DMS53 (cell line): ENCODE data around the gene PIP4K2B.

Experiments used
- DNase-seq: peaks from one replicate; lab custom pipeline; 2025; lab: John Stamatoyannopoulos, UW

PIP4K2B gene

DNA sequence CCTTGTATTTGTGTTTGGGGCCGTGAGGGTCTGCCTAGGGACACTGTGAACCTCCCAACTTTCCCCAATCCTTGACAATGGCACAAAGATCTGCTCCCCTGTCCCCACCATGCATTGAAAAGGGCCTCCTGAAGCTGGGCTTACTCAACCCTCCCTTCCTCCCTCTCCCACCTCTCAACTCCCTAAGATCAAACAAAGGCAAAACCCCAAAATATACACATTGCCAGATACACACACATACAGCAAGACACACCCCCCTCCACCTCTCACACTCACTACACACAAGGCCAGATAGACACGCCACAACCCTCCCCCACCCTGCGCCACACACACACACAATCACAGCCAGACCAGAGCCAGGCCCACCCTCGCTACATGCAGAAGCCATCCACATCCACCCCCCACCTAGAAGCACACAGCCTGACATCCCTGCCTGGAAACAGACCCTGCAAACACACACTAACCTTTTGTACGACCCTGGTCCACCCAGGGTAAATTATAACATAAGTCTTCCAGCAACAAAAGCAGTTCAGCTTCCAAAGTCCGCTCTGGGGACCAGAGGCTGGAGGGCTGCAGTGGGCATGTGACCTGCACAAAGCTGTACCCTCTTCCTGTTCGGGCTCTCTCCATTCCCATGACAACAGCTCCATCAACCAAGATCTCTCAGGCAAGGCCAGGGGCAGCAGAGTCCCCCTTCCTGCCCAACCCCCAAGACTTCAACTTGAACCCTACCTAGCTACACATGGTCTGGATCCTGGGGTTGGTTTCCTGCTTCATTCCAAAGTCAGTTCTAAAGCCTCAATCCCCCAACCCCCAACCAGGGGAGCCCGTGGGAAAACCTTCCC, 53.1 kb downstream of the PIP4K2B start:
- peak; percentile 29 for DNase-seq

GRCh38 chr17:38745545-38745944, 53.8 kb downstream of the PIP4K2B start:
- peak; percentile 58 for DNase-seq

DNA sequence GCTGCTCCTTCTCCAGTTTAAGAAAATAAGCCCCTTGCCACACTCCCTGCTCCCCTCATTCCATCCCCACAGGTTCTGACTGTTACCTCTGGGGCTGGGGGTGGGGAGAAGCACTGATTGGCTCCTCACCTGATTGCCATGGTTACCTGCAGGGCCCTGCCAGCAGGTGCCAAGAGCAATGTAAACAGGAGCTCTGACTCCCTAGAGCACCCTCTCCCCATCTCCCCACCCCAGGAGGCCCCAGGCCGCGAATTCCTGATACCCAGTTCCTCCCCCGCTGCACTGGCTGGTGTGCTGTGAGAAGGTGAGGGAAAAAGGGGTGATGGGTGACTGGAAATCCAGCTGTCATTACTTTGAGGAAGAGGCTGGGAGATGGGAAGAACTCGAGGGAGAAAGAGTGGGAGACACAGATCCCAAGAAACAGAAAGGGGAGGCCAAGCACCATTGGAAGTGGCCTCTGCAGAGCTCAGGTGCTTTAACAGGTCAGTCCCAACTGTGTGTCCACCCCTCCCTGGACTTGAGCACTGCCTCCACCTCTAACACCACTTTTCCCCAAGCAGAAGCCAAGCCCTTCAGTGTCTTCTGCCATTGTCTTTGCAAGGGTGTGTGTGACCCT, 55.7 kb downstream of the PIP4K2B start:
- peak; percentile 91 for DNase-seq

DNA sequence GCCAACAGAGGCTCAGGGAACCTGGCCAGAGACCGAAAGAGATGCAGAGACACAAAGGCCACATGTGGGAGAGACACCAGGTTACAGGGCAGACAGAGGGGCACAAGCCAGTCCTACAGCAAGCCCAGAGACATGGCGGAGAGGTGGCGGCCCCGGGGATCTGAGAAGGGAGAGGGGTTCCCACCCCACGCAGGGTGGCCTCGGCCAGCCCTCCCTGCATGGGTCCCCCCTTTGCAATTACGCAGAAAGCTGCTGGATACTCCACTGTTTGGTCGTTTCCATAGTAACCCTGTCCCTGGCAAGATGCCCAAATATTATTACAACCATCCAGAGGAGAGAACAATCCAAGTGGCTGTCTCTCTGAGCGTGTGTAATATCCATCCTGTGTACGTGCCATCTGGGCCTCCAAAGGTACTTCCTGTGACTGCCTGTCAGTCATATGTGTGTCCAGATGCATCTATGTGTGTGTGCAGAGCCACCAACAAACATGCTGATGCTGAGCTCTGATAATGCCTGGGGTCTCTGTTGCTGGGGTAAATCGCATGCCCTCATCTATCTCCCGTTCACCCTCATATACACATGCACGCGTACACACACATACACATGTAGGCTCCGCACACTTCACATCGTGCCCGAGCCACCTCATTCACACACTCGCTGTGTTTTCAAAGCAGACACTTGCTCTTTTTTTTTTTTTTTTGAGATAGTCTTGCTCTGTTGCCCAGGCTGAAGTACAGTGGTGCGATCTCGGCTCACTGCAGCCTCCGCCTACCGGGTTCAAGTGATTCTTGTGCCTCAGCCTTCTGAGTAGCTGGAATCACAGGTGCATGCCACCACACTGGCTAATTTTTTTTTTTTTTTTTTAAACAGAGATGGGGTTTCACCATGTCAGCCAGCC, 56.7 kb downstream of the PIP4K2B start:
- DNase-seq, result peak; percentile 88

DNA sequence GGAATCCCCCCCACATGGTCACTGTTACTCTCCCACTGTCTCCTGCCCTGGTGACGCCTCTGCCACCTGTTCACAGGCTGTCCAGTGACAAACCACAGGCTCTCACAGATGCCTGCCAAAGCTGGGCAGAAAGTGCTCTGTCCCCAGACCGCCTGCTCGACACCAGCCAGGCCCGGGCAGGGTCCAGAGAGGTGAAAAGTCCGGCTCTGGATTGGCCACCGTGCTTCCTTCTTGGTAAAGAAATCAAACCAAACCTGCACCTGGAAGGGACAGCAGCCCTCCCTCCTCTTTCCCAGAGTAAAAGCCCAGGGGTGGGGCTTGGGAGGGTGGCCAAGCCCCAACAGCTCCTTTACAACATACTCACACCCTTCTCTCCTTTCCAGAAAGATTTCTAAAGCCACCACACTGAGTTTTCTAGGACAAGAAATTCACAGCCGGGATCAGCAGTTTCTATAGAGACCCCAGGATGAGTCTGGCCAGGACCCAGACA, 57.4 kb downstream of the PIP4K2B start:
- no peak for DNase-seq

GRCh38 chr17:38741461-38741860, 57.9 kb downstream of the PIP4K2B start:
- no peak for DNase-seq

DNA sequence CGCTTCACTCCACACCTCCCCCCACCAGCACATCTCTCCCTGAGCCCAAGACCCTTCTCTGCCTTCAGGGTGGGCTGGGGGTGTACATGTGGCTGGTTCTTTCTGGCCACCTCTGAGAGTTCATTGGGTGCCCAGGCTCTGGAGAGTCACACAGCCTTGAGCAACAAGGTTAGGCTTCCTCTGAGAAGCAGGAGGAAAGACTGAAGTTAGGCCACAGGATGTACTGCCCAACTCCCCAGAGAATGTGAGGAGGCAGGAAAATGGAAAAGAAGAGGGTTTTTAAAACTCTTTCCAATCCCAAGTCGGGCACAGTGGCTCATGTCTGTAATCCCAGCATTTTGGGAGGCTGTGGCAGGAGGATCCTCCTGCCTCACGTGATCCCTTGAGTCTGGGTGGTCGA, 58.5 kb downstream of the PIP4K2B start:
- DNase-seq, result no peak

DNA sequence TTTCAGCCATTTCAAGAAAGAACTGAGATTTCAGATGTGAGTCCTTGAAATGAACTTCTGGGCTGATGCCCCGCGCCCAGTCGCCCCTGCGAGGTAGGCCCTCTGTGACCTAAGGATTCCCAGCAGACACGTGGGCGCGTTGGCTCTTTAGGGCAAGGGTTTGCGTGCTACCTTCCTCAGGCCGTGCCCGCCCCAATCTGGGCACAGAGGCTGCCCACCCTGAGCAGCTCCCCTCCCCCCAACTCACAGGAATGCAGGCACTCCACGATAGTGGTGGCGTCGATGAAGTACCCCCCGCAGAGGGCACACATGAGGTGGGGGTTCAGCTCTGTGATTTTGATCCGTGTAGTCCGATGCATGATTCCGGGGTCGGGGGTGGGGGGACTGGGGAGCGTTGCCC, 59.3 kb downstream of the PIP4K2B start:
- no peak for DNase-seq

DNA sequence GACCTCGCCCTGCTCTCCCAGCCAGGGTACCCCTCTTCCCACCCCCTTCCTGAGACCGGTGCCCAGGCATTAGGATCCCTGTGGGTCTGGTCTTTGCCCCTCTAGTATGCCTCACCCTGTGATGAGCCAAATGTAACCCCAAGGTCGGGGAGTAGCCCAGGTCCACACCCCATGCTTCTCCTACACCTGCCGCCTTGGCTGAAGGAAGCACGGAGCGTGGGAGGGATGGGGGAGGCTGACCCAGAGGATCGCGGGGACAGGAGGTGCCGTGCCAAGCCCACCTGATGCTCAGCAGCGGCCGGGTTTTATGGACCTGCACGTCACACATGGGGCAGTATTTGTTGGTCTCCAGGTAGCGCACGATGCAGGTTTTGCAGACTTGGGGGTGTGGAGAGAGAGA, 60.1 kb downstream of the PIP4K2B start:
- DNase-seq, result no peak

- no peak for DNase-seq
These were observed 60.7 kb downstream of the PIP4K2B start for GRCh38 chr17:38738686-38739085.

GRCh38 chr17:38738007-38738662, 61.2 kb downstream of the PIP4K2B start:
- DNase-seq, result no peak

GRCh38 chr17:38735161-38735997, 64.0 kb downstream of the PIP4K2B start:
- no peak for DNase-seq

DNA sequence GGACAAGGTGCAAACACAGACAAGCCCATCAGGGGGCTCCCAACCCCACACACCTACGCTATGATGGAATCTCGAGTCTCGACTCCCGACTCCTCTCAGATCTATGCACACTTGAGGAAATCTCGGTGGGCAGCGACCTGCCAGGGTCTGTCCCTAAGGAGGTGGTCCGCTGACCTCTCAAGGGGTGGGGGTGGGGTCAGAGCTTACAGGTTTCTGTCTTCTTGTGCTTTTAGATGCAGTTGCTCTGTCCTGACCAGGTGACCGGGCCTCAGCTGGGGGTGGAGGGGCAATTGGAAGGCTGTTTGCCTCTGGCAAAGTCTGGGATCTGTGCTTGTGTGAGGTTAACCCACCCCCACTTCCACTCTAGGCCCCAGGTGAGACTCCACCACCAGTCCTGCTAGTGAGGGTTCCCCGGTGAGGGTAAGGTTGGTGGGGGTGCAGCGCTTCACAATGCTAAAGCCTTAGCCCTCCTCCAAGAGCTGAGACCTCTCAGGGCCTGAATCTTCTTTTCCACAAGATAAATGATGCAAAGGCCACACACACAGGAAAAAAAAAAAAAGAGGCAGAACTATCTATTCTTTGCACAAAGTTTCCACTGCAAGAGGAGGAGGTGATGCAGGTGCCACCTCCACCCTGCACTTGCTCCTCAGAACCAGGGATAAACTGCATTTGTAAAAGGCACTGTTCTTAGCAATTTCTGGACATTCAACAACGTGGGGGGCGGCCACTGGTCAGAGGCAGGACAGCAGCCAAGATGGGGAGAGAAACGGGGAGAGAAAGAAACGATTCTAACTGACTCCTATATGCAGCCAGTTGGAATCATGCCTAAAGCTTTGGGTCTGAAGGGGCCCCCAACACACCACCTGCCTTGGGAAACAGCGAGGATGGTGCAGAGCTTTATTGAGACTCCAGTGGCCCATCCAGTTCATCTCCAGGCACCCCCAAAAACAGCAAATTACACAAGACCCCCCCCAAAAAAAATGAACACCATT, 65.1 kb downstream of the PIP4K2B start:
- DNase-seq, result no peak

DNA sequence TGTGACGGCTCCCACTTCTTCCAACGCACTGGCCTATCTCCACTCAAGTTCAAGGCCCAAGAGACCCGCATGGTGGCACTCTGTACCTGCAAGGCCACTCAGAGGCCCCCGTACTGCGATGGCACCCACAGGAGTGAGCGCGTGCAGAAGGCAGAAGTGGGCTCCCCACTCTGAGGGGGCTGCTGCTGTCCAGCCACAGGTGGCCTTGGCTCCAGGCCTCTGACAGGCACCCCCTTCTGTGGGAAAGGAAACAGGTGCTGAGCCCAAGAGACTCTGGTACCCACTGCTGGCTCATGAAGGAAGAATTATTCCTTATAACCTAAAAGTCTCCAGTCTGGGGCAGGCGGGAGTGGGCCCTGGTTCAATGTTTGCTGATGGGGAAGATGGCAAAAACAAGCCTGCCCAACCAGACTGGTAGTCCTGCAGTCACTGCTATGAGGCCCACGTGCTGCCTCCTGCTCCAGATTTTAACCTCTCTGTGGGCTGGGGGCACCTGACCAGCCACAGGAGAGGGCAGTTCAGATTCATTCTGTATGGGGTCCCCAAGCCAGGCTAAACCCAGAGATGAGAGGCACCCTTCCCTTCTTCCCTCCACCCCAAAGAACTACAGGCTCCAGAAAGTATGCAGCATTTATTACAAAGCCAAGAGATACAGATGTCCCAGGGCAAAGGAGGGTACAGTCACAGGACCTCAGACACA, 65.9 kb downstream of the PIP4K2B start:
- no peak for DNase-seq

DNA sequence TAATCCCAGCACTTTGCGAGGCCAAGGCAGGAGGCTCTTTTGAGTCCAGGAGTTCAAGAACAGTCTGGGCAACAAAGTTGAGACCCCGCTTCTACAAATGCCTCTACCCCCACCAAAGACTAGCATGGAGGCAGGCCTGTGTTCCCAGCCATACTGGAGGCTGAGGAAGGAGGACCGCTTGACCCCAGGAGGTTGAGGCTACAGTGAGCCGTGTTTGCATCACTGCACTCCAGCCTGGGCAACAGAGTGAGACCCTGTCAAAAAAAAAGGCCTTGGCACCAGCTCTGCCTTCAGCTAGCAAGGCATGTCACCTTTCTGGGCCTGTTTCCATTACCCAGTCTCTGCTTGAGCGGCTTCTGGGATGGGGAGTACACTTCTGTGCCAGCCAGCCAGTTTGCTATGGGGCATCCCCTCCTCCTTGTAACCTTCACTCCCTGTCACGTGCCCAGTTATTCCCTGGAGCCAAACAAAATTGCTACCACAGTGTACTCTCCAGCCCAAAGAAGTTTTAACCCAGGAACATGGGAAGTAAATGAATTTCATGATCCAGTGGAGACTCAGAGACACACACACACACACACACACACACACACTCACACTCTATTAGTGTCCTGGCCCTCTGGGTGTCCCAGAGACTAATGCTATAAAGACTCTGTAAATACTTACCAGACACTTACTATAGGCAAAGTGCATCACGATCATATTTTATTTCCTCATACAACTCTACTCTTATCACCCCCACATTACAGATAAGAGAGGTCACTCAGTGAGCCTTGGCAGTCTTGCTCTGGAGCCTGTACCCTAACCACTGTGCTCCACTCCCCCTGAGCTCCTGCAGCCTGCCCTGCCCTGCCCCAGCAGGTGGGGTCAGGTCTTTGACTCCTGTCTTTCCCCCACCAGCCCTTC, 66.7 kb downstream of the PIP4K2B start:
- DNase-seq, result no peak

DNA sequence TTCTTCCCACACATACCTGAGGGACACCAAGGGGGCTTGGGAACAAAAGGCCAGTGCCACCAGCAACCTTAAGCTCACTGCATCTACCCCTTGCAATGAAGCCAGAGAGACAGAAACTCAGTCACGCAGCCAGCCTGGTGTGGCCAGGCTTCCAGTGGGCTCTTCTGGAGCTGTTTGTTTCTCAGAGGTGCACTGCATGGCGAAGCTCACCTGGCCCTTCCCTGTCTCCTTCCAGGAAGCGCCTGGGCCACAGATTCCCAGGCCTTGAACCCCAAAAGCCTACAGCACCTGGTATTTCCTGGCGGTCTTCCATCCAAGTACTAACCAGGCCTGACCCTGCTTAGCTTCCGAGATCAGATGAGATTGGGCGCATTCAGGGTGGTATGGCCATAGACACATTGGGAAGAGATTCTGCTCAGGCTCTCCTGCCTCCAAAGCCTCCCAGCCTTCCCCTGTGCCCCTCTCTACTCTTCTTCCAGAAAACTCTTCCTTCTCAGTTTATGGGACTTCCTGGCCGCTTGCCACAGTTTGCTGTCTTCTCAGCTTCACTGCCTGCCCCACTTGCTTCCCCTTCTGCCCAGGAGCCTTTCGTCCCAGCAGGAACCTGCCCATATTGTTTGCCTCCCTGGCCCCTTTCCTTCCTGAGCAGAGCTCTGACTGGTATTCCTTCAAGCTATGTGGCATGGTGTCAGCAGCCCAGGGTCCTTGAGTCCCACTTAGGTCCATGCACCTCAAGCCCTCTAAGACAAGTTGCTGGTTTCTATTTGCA, 67.6 kb downstream of the PIP4K2B start:
- DNase-seq, result no peak
